K562 (cell line): ENCODE data around the gene DELE1. TPM values are rescaled to one million over a fixed set of nuclear protein-coding genes. Genes with fewer than 3 reads are reported as not detected.
A peak's percentile ranks its signal among the peaks of the same experiment; 100 is the strongest.

ENCODE experiments used
- CCAR2 ChIP-seq: fragments of 200-400 bp; formaldehyde crosslinking; IDR thresholded peaks from 2 replicates; pipeline ENCODE4 v1.6.1; 2017; ENCODE audit warnings: mild to moderate bottlenecking, low read depth, low read length
- KDM2B ChIP-seq: fragments of 250-450 bp; sonication (Bioruptor Pico); IDR thresholded peaks from 2 replicates; pipeline ENCODE4 v1.8.0; 2021; ENCODE audit warnings: mild to moderate bottlenecking, moderate library complexity
- MAFF ChIP-seq: IDR thresholded peaks from 2 replicates; pipeline ENCODE4 v1.6.1; 2012; ENCODE audit warnings: low read length, improper control_type of control experiment
- NCOA2 ChIP-seq, 2 experiments: fragments of 450-650 bp; IDR thresholded peaks; 2 replicates each; pipeline ENCODE4 v1.6.1; 2018; ENCODE audit warnings: mild to moderate bottlenecking in 2 of 2, moderate library complexity in 1 of 2; ENCODE audit not compliant: partially characterized antibody in 2 of 2
- POLR2A ChIP-seq: fragments of 450-650 bp; conservative IDR thresholded peaks from 2 replicates; pipeline ENCODE4 v1.6.1; 2016
- SREBF1 ChIP-seq: fragments of 150-350 bp; IDR thresholded peaks from 2 replicates; pipeline ENCODE4 v1.6.1; 2014; ENCODE audit warnings: antibody characterized with exemption, low read depth, low read length, borderline replicate concordance
- ZFPM2 ChIP-seq: fragments of 250-450 bp; sonication (Bioruptor Pico); IDR thresholded peaks from 2 replicates; pipeline ENCODE4 v1.5.1; 2022; ENCODE audit warnings: mild to moderate bottlenecking
- ZNF780A ChIP-seq: fragments of 250-450 bp; sonication (Bioruptor Pico); IDR thresholded peaks from 2 replicates; pipeline ENCODE4 v1.5.0; 2021; ENCODE audit warnings: mild to moderate bottlenecking
- polyA plus RNA-seq, 8 experiments: library from polyadenylated mRNA; depleted of rRNA in 4 of 8; stranded (reverse) in 5 of 8; unstranded in 3 of 8; fragments of >200 nt; fragmentation: Nextera tagmentation in 2 of 8; fragmentation: Illumina TruSeq in 1 of 8; extraction: Ambion mirVana in 2 of 8; extraction: Trizol in 1 of 8; gene quantifications; 2 replicates each; pipeline versions ENCODE4 v1.2.1 to v1.2.3, GENCODE V29; 2011 to 2014; ENCODE audit warnings: inconsistent platforms in 1 of 8, missing spikeins in 1 of 8
- total RNA-seq, 7 experiments: library from RNA; depleted of rRNA in 6 of 7; stranded (reverse); fragments of >200 nt in 6 of 7; fragmentation: Illumina TruSeq in 2 of 7; extraction: Trizol in 2 of 7; gene quantifications; 2 replicates each; pipeline versions ENCODE4 v1.2.1 to v1.2.3, GENCODE V29; 2011 to 2021; ENCODE audit warnings: low replicate concordance in 1 of 7
- TF ChIP-seq, protein P1 (sequence below): fragments of 450-650 bp; IDR thresholded peaks from 2 replicates; pipeline ENCODE4 v1.6.1; 2016; ENCODE audit warnings: mild to moderate bottlenecking, moderate library complexity
- TF ChIP-seq, protein P2 (sequence below): fragments of 450-650 bp; IDR thresholded peaks from 2 replicates; pipeline ENCODE4 v1.6.1; 2017; ENCODE audit warnings: antibody characterized with exemption, mild to moderate bottlenecking

Gene DELE1
- total and polyA plus RNA-seq, 9 of the 15 experiments (the other 6 are each of a cell fraction or from before 2014, with no cell fraction given): 16.6 to 74.4 (median 49.8) TPM

DNA sequence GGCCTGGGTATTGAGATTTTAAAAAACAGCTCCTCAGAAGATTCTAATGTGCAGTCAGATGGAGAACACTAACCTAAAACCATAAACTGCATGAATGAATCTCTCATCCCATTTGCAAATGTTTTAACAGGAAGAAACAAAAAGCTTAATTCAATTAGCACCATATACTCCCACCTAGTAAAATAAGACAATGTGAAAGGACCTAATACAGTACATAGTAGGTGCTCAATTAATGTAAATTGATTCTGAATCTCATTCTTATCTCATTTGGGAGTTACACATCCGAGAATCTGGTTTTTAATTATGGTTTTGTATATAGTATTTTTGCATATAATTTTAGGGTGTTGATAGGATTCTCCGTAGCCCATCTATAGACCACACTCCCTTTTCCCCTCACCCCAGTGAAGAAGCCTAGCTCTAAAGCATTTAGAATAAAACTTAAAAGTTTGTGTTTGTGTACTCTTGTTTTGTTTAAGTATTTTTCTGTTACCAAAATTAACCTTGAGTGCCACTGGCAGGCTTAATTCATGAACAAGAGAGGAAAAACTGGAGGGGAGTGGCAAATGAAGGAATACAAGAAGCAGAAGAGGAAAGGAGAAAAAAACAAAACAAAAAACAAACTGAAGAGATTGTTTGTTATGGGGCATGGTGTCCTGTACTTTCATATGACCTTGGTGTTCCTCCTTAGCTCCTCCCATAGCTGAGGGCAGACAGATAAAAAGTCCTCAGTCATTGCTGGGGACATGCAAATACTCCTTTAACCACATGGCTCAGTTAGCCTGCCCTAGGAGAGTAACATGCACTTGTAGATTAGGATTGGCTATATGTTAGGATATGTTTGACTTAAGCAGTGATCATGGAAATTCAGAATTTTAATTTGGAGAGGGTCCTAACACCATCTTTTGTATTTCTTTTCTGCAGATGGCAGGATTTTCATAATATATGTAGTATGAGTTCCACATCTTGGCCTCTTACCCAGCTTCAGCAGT lies 46.4 kb downstream of the DELE1 start (continued):
- TF ChIP-seq, protein P1, sequence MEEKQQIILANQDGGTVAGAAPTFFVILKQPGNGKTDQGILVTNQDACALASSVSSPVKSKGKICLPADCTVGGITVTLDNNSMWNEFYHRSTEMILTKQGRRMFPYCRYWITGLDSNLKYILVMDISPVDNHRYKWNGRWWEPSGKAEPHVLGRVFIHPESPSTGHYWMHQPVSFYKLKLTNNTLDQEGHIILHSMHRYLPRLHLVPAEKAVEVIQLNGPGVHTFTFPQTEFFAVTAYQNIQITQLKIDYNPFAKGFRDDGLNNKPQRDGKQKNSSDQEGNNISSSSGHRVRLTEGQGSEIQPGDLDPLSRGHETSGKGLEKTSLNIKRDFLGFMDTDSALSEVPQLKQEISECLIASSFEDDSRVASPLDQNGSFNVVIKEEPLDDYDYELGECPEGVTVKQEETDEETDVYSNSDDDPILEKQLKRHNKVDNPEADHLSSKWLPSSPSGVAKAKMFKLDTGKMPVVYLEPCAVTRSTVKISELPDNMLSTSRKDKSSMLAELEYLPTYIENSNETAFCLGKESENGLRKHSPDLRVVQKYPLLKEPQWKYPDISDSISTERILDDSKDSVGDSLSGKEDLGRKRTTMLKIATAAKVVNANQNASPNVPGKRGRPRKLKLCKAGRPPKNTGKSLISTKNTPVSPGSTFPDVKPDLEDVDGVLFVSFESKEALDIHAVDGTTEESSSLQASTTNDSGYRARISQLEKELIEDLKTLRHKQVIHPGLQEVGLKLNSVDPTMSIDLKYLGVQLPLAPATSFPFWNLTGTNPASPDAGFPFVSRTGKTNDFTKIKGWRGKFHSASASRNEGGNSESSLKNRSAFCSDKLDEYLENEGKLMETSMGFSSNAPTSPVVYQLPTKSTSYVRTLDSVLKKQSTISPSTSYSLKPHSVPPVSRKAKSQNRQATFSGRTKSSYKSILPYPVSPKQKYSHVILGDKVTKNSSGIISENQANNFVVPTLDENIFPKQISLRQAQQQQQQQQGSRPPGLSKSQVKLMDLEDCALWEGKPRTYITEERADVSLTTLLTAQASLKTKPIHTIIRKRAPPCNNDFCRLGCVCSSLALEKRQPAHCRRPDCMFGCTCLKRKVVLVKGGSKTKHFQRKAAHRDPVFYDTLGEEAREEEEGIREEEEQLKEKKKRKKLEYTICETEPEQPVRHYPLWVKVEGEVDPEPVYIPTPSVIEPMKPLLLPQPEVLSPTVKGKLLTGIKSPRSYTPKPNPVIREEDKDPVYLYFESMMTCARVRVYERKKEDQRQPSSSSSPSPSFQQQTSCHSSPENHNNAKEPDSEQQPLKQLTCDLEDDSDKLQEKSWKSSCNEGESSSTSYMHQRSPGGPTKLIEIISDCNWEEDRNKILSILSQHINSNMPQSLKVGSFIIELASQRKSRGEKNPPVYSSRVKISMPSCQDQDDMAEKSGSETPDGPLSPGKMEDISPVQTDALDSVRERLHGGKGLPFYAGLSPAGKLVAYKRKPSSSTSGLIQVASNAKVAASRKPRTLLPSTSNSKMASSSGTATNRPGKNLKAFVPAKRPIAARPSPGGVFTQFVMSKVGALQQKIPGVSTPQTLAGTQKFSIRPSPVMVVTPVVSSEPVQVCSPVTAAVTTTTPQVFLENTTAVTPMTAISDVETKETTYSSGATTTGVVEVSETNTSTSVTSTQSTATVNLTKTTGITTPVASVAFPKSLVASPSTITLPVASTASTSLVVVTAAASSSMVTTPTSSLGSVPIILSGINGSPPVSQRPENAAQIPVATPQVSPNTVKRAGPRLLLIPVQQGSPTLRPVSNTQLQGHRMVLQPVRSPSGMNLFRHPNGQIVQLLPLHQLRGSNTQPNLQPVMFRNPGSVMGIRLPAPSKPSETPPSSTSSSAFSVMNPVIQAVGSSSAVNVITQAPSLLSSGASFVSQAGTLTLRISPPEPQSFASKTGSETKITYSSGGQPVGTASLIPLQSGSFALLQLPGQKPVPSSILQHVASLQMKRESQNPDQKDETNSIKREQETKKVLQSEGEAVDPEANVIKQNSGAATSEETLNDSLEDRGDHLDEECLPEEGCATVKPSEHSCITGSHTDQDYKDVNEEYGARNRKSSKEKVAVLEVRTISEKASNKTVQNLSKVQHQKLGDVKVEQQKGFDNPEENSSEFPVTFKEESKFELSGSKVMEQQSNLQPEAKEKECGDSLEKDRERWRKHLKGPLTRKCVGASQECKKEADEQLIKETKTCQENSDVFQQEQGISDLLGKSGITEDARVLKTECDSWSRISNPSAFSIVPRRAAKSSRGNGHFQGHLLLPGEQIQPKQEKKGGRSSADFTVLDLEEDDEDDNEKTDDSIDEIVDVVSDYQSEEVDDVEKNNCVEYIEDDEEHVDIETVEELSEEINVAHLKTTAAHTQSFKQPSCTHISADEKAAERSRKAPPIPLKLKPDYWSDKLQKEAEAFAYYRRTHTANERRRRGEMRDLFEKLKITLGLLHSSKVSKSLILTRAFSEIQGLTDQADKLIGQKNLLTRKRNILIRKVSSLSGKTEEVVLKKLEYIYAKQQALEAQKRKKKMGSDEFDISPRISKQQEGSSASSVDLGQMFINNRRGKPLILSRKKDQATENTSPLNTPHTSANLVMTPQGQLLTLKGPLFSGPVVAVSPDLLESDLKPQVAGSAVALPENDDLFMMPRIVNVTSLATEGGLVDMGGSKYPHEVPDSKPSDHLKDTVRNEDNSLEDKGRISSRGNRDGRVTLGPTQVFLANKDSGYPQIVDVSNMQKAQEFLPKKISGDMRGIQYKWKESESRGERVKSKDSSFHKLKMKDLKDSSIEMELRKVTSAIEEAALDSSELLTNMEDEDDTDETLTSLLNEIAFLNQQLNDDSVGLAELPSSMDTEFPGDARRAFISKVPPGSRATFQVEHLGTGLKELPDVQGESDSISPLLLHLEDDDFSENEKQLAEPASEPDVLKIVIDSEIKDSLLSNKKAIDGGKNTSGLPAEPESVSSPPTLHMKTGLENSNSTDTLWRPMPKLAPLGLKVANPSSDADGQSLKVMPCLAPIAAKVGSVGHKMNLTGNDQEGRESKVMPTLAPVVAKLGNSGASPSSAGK: peak; percentile 90
- TF ChIP-seq SREBF1 (no peak), NCOA2 (IDR thresholded peaks at IDR 0.05; ENCODE audit: partially characterized antibody in 2 of 2) (no peak), POLR2A (peak; percentile 70), MAFF (peak; percentile 60; the same call in 1 of the 2 replicates), CCAR2 (no peak), ZFPM2 (CRISPR knock-in tag) (no peak), KDM2B (CRISPR knock-in tag) (no peak), ZNF780A (CRISPR knock-in tag) (no peak)
- TF ChIP-seq, protein P2, sequence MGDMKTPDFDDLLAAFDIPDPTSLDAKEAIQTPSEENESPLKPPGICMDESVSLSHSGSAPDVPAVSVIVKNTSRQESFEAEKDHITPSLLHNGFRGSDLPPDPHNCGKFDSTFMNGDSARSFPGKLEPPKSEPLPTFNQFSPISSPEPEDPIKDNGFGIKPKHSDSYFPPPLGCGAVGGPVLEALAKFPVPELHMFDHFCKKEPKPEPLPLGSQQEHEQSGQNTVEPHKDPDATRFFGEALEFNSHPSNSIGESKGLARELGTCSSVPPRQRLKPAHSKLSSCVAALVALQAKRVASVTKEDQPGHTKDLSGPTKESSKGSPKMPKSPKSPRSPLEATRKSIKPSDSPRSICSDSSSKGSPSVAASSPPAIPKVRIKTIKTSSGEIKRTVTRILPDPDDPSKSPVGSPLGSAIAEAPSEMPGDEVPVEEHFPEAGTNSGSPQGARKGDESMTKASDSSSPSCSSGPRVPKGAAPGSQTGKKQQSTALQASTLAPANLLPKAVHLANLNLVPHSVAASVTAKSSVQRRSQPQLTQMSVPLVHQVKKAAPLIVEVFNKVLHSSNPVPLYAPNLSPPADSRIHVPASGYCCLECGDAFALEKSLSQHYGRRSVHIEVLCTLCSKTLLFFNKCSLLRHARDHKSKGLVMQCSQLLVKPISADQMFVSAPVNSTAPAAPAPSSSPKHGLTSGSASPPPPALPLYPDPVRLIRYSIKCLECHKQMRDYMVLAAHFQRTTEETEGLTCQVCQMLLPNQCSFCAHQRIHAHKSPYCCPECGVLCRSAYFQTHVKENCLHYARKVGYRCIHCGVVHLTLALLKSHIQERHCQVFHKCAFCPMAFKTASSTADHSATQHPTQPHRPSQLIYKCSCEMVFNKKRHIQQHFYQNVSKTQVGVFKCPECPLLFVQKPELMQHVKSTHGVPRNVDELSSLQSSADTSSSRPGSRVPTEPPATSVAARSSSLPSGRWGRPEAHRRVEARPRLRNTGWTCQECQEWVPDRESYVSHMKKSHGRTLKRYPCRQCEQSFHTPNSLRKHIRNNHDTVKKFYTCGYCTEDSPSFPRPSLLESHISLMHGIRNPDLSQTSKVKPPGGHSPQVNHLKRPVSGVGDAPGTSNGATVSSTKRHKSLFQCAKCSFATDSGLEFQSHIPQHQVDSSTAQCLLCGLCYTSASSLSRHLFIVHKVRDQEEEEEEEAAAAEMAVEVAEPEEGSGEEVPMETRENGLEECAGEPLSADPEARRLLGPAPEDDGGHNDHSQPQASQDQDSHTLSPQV: peak; percentile 85
